ENCODE data around the gene ROM1.

- TF ChIP-seq CTCF (IDR thresholded peaks at IDR 0.05) (no peak), POLR2A (IDR thresholded peaks at IDR 0.05; ENCODE audit: low read length) (no peak), NPAS2 (CRISPR knock-in tag; IDR thresholded peaks at IDR 0.05; ENCODE audit: borderline replicate concordance) (no peak), EHMT2 (IDR thresholded peaks at IDR 0.05; ENCODE audit: low read depth) (no peak)
These were observed 13.2 kb upstream of the ROM1 start for GRCh38 chr11:62599901-62600300.
